ENCODE measurements around the gene RPL38. TPM values are rescaled to one million over a fixed set of nuclear protein-coding genes. Genes with fewer than 3 reads are reported as not detected.

The RPL38 gene
- 501 and 546 TPM in 2 replicates for polyA plus RNA-seq (2014; cell fraction: cytosol; rRNA removed)
- 444 and 461 TPM in 2 replicates for polyA plus RNA-seq (2014; cell fraction: nucleus; rRNA removed)

- peak; percentile 98 for DNase-seq (ENCODE audit: low spot score)
Observed at GRCh38 chr17:74203439-74204240, at the start of gene RPL38. Gene RPL38, plus strand, starts transcription at chr17:74203678. Its CDS starts 278 bp downstream, at chr17:74203956.

- DNase-seq (ENCODE audit: low spot score), result no peak
Observed at GRCh38 chr17:74153821-74154430, 49.6 kb upstream of the RPL38 start.

GRCh38 chr17:74156878-74157277 lies 46.6 kb upstream of the RPL38 start:
- no peak for DNase-seq (ENCODE audit: low spot score)

- DNase-seq (ENCODE audit: low spot score), result no peak
Observed at GRCh38 chr17:74157366-74157765, 46.1 kb upstream of the RPL38 start.

GRCh38 chr17:74158761-74159160 lies 44.7 kb upstream of the RPL38 start:
- DNase-seq (ENCODE audit: low spot score), result no peak

GRCh38 chr17:74159226-74159840 lies 44.1 kb upstream of the RPL38 start:
- DNase-seq (ENCODE audit: low spot score), result no peak

- DNase-seq (ENCODE audit: low spot score), result no peak
Observed at GRCh38 chr17:74160656-74161502, 42.6 kb upstream of the RPL38 start.

GRCh38 chr17:74161503-74161875 lies 42.0 kb upstream of the RPL38 start:
- no peak for DNase-seq (ENCODE audit: low spot score)

- no peak for DNase-seq (ENCODE audit: low spot score)
Observed at GRCh38 chr17:74163271-74163821, 40.1 kb upstream of the RPL38 start.

GRCh38 chr17:74163836-74164235 lies 39.6 kb upstream of the RPL38 start:
- no peak for DNase-seq (ENCODE audit: low spot score)

GRCh38 chr17:74164446-74165045 lies 38.9 kb upstream of the RPL38 start:
- DNase-seq (ENCODE audit: low spot score), result no peak

- DNase-seq (ENCODE audit: low spot score), result no peak
Observed at GRCh38 chr17:74165797-74166365, 37.6 kb upstream of the RPL38 start.

GRCh38 chr17:74170924-74171323 lies 32.6 kb upstream of the RPL38 start:
- DNase-seq (ENCODE audit: low spot score), result no peak

GRCh38 chr17:74172700-74173099 lies 30.8 kb upstream of the RPL38 start:
- DNase-seq (ENCODE audit: low spot score), result no peak

GRCh38 chr17:74176546-74177001 lies 26.9 kb upstream of the RPL38 start:
- peak; percentile 84 for DNase-seq (ENCODE audit: low spot score)

GRCh38 chr17:74177018-74177450 lies 26.4 kb upstream of the RPL38 start:
- no peak for DNase-seq (ENCODE audit: low spot score)

GRCh38 chr17:74179576-74179975 lies 23.9 kb upstream of the RPL38 start:
- DNase-seq (ENCODE audit: low spot score), result no peak

- no peak for DNase-seq (ENCODE audit: low spot score)
Observed at GRCh38 chr17:74180336-74180735, 23.1 kb upstream of the RPL38 start.

- DNase-seq (ENCODE audit: low spot score), result no peak
Observed at GRCh38 chr17:74181341-74181740, 22.1 kb upstream of the RPL38 start.

- no peak for DNase-seq (ENCODE audit: low spot score)
Observed at GRCh38 chr17:74182041-74182723, 21.3 kb upstream of the RPL38 start.
